RWPE2 (cell line): ENCODE measurements around the gene MINDY4.
"Not testable (repeated sequence)": the region's sequence is repeated elsewhere in the genome, so short reads cannot be mapped to it uniquely, and the experiment has no call there.

Source experiments
- ATAC-seq: fragments of 200-7000 bp; cut with Tn5 transposase; 3 replicates; pipeline ENCODE4 v1.9.1; 2021; ENCODE audit warnings: low read depth
- DNase-seq: peaks from one replicate; pipeline ENCODE4 v3.0.0-alpha.2; 2020; ENCODE audit warnings: low spot score
- H3K27ac ChIP-seq: fragments of 450-650 bp; 2 replicates; pipeline ENCODE4 v1.5.1; 2017; ENCODE audit warnings: mild to moderate bottlenecking; ENCODE audit not compliant: poor library complexity, severe bottlenecking
- H3K27me3 ChIP-seq: fragments of 250-450 bp; sonication (Bioruptor Pico); 2 replicates; pipeline ENCODE4 v1.5.1; 2021; ENCODE audit warnings: mild to moderate bottlenecking, moderate library complexity; ENCODE audit not compliant: insufficient read depth, poor library complexity, severe bottlenecking
- H3K36me3 ChIP-seq: fragments of 250-450 bp; sonication (Bioruptor Pico); 2 replicates; pipeline ENCODE4 v1.5.1; 2020; ENCODE audit warnings: low read depth, mild to moderate bottlenecking, moderate library complexity
- H3K4me1 ChIP-seq: fragments of 250-450 bp; sonication (Bioruptor Pico); 2 replicates; pipeline ENCODE4 v1.5.1; 2021; ENCODE audit warnings: mild to moderate bottlenecking, moderate library complexity; ENCODE audit not compliant: insufficient read depth, poor library complexity, severe bottlenecking
- H3K4me3 ChIP-seq: fragments of 250-450 bp; sonication (Bioruptor Pico); 2 replicates; pipeline ENCODE4 v1.5.1; 2021; ENCODE audit warnings: mild to moderate bottlenecking, moderate library complexity; ENCODE audit not compliant: severe bottlenecking
- H3K9me3 ChIP-seq: fragments of 250-450 bp; sonication (Bioruptor Pico); 2 replicates; pipeline ENCODE4 v1.5.1; 2021; ENCODE audit warnings: mild to moderate bottlenecking, moderate library complexity; ENCODE audit not compliant: severe bottlenecking
- TF ChIP-seq, protein P1 (sequence below): fragments of 450-650 bp; IDR thresholded peaks from one replicate; pipeline ENCODE4 v1.5.1; 2017; ENCODE audit warnings: mild to moderate bottlenecking, moderate library complexity; ENCODE audit not compliant: poor library complexity, severe bottlenecking

The MINDY4 gene

DNA sequence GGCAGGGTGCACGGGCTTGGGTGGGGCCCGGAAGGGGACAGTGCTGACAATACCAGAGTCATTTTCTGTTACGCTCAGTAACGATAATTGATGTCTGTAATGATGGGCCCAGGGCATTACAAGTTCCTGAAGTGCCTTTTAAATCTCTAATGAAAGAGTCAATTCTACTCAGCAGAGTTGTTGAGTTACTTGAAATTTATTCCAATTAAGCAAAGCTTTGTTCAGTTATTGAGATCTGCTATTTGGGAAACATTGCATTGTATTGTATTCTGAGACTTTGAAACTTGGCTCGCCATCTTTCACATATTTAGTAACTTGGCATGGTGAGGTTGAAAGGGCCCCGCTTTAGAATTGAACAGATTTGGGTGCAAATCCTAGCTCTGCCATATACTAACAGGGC lies 34.7 kb downstream of the MINDY4 start:
- H3K27me3 ChIP-seq, result no peaks in the 10 kb centered on the region
- ATAC-seq, result no peak
- H3K36me3 ChIP-seq, result no peaks in the 10 kb centered on the region
- peaks cover 12% of the 10 kb centered on the region for H3K4me1 ChIP-seq
- TF ChIP-seq, protein P1, sequence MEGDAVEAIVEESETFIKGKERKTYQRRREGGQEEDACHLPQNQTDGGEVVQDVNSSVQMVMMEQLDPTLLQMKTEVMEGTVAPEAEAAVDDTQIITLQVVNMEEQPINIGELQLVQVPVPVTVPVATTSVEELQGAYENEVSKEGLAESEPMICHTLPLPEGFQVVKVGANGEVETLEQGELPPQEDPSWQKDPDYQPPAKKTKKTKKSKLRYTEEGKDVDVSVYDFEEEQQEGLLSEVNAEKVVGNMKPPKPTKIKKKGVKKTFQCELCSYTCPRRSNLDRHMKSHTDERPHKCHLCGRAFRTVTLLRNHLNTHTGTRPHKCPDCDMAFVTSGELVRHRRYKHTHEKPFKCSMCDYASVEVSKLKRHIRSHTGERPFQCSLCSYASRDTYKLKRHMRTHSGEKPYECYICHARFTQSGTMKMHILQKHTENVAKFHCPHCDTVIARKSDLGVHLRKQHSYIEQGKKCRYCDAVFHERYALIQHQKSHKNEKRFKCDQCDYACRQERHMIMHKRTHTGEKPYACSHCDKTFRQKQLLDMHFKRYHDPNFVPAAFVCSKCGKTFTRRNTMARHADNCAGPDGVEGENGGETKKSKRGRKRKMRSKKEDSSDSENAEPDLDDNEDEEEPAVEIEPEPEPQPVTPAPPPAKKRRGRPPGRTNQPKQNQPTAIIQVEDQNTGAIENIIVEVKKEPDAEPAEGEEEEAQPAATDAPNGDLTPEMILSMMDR, result no peak
- DNase-seq, result no peak
- no peaks in the 10 kb centered on the region for H3K9me3 ChIP-seq
- no peak overlapping the region for H3K27ac ChIP-seq
- no peak overlapping the region for H3K4me3 ChIP-seq

DNA sequence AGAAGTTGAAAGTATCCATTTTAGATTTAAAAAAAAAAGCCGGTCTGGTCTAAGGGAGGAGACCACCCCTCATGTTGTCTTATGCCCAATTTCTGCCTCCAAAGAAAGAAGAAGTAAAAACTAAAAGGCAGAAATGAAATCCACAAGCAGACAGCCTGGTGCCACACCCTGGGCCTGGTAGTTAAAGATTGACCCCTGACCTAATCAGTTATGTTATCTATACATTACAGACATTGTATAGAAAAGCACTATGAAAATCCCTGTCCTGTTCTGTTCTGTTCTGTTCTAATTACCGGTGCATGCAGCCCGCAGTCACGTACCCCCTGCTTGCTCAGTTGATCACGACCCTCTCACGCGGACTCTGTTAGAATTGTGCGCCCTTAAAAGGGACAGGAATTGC lies 36.3 kb downstream of the MINDY4 start:
- not testable (repeated sequence) for H3K9me3 ChIP-seq, DNase-seq, H3K27ac ChIP-seq, H3K36me3 ChIP-seq, H3K27me3 ChIP-seq, H3K4me3 ChIP-seq, ATAC-seq
- H3K4me1 ChIP-seq, result peaks cover 12% of the 10 kb centered on the region

DNA sequence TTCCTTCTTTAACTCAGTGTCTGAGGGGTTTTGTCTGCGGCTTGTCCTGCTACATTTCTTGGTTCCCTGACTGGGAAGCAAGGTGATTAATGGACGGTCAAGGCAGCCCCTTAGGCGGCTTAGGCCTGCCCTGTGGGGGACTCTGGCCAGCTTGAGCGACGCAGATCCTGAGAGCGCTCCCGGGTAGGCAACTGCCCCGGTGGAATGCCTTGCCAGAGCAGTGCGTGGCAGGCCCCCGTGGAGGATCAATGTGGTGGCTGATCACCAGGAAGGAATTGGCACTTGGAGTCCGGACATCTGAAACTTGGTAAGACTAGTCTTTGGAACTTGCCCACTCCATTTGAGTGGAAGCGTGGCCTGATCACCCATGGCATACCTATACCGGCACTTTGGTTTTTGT lies 36.7 kb downstream of the MINDY4 start:
- peaks cover 12% of the 10 kb centered on the region for H3K4me1 ChIP-seq
- not testable (repeated sequence) for H3K36me3 ChIP-seq, H3K27me3 ChIP-seq, DNase-seq, H3K27ac ChIP-seq, H3K9me3 ChIP-seq, H3K4me3 ChIP-seq, ATAC-seq

DNA sequence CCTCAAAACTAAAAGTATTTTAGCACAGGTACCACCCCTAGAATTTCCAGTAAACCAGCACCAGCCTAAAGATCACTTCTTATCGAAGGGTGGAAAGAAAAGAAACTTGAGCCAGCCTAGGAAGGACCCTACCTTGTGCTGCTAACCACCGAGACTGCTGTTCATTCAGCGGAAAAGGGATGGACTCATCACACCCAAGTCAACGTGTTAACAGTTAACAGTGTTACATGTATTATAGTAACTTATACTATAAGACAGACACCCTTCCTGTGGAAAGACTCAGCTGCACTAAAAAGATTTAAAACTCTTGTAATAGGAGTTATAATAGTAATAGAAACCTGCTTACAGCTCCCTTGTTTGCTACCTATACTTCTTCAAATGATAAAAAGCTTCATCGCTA lies 39.8 kb downstream of the MINDY4 start:
- H3K27ac ChIP-seq, result no peak overlapping the region
- H3K27me3 ChIP-seq, result no peaks in the 10 kb centered on the region
- TF ChIP-seq, protein P1, result no peak
- no peaks in the 10 kb centered on the region for H3K36me3 ChIP-seq
- H3K9me3 ChIP-seq, result no peaks in the 10 kb centered on the region
- ATAC-seq, result no peak
- no peak for DNase-seq
- no peak overlapping the region for H3K4me3 ChIP-seq
- no peaks in the 10 kb centered on the region for H3K4me1 ChIP-seq

DNA sequence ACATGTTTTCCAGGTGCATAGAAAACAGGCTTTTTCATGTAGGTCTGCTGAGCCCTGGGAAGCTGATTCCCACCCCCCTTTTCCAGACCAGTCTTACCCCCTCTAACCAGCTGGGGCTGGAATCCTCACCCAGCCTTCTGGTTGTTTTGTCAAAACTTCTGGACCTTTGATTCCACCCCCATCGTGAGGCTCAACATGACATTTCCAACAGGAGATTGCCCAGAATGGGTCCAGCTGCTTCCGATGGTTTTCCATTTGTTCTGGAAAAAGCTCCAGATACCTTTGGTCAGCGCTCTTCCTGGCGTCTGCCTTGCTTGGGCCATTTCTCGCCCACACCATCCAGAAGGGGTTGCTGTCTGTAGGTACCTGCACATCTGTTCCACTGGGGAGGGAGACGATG lies 41.5 kb downstream of the MINDY4 start:
- H3K4me3 ChIP-seq, result no peak overlapping the region

DNA sequence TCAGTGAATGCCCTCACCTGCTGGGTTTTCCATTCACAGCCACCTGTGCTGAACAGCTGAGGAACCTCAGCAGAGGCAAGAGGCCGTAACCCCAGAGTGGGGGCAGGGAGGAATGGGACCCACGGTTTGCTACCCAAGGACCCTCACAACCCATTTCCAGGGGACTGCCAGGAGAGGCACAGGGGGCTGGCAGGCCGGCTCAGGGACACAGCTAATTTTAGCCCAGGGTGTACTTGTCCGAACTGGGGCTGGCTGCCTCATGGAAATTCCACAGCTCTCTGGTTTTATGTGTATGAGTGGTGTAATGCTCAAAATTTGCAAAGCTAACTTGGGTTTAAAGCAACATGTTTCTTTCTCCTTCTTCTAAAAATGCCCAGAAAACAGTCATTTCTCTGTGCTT lies 42.2 kb downstream of the MINDY4 start:
- H3K4me1 ChIP-seq, result no peaks in the 10 kb centered on the region
- H3K4me3 ChIP-seq, result no peak overlapping the region
- no peak overlapping the region for H3K27ac ChIP-seq
- TF ChIP-seq, protein P1, result no peak
- H3K27me3 ChIP-seq, result no peaks in the 10 kb centered on the region
- H3K9me3 ChIP-seq, result no peaks in the 10 kb centered on the region
- no peaks in the 10 kb centered on the region for H3K36me3 ChIP-seq
- DNase-seq (no peak), ATAC-seq (no peak)

More for the DNA sequence above, 41.5 kb downstream of the MINDY4 start:
- no peaks in the 10 kb centered on the region for H3K36me3 ChIP-seq
- H3K27me3 ChIP-seq, result no peaks in the 10 kb centered on the region
- no peaks in the 10 kb centered on the region for H3K9me3 ChIP-seq
- no peak for ATAC-seq
- TF ChIP-seq, protein P1, result no peak
- H3K4me1 ChIP-seq, result no peaks in the 10 kb centered on the region
- H3K27ac ChIP-seq, result no peak overlapping the region
- DNase-seq, result no peak
